Endothelial cell of umbilical vein (primary cell): ENCODE data around the gene CFAP99. TPM values are rescaled to one million over a fixed set of nuclear protein-coding genes. Genes with fewer than 3 reads are reported as not detected.

ENCODE experiments used
- BruUV-seq: library from RNA; stranded (reverse); fragments of 400-500 nt; replicated peaks from 2 replicates; lab custom pipeline; 2021; lab: Mats Ljungman, UMichigan
- CTCF ChIA-PET: fragments of 300-600, 350-600 bp; sonication (Branson Sonifier 250); formaldehyde crosslinking; loops from one replicate; lab custom pipeline; 2021; ENCODE audit warnings: antibody characterized with exemption, inconsistent platforms; lab: Charles Lee
- POLR2A ChIA-PET: fragments of 300-600, 350-600 bp; sonication (Branson Sonifier 250); formaldehyde crosslinking; loops from one replicate; lab custom pipeline; 2021; ENCODE audit warnings: antibody characterized with exemption, inconsistent platforms; lab: Charles Lee
- DNase-seq: peaks from one replicate; pipeline ENCODE4 v3.0.0-alpha.2; 2011; ENCODE audit warnings: low read depth, low spot score
- FAIRE-seq: peaks from 2 replicates; lab custom pipeline; 2011; peaks lifted over from hg19 to GRCh38; lab: Jason Lieb, UNC
- H2AFZ ChIP-seq: 2 replicates; pipeline ENCODE4 v1.6.0; 2012; ENCODE audit warnings: low read depth, low read length, control low read depth, inconsistent platforms
- H3K27ac ChIP-seq: 2 replicates; pipeline ENCODE4 v1.5.1; 2011; ENCODE audit warnings: low read depth, mild to moderate bottlenecking, control low read depth, low read length, moderate library complexity; ENCODE audit not compliant: insufficient read depth
- H3K27me3 ChIP-seq, 2 experiments: 2 replicates each; pipeline versions ENCODE4 v1.6.0 to v1.6.1; 2011; ENCODE audit warnings: low read length in 2 of 2, mixed read lengths in 1 of 2; ENCODE audit not compliant: control insufficient read depth in 2 of 2, insufficient read depth in 2 of 2
- H3K36me3 ChIP-seq, 2 experiments: 2 replicates in 1 of 2; 3 replicates in 1 of 2; pipeline ENCODE4 v1.5.1; 2011; ENCODE audit warnings: low read length in 2 of 2, mild to moderate bottlenecking in 1 of 2, moderate library complexity in 1 of 2; ENCODE audit not compliant: control insufficient read depth in 2 of 2, insufficient read depth in 2 of 2; ENCODE audit errors: extremely low read depth in 1 of 2
- H3K4me1 ChIP-seq: 3 replicates; pipeline ENCODE4 v1.5.1; 2011; ENCODE audit warnings: mild to moderate bottlenecking, low read length; ENCODE audit not compliant: control insufficient read depth, insufficient read depth; ENCODE audit errors: extremely low read depth
- H3K4me2 ChIP-seq: 2 replicates; pipeline ENCODE4 v1.6.1; 2011; ENCODE audit warnings: low read length, control low read depth, mixed read lengths; ENCODE audit not compliant: insufficient read depth
- H3K4me3 ChIP-seq, 3 experiments: fragments of 200-600 bp in 1 of 3; sonication (generic), shearing (Covaris generic) in 1 of 3; replicated peaks in 1 of 3; 2 replicates each; pipeline ENCODE4 v1.5.1; 2011 to 2016; ENCODE audit warnings: control low read depth in 3 of 3, low read length in 3 of 3, mild to moderate bottlenecking in 2 of 3, inconsistent platforms in 1 of 3, low read depth in 1 of 3, moderate library complexity in 1 of 3; ENCODE audit not compliant: insufficient read depth in 1 of 3
- H3K79me2 ChIP-seq: 2 replicates; pipeline ENCODE4 v1.6.0; 2012; ENCODE audit warnings: low read length, inconsistent platforms; ENCODE audit not compliant: control insufficient read depth, insufficient read depth
- H3K9ac ChIP-seq: replicated peaks from 2 replicates; pipeline ENCODE3; 2011; ENCODE audit warnings: low read length, control low read depth; ENCODE audit not compliant: insufficient read depth; ENCODE audit errors: extremely low read depth
- H3K9me1 ChIP-seq: replicated peaks from 3 replicates; pipeline ENCODE4 v1.6.0; 2011; ENCODE audit warnings: mild to moderate bottlenecking, low read length; ENCODE audit not compliant: control insufficient read depth, insufficient read depth; ENCODE audit errors: extremely low read depth
- H3K9me3 ChIP-seq: replicated peaks from 2 replicates; pipeline ENCODE4 v1.5.1; 2012; ENCODE audit warnings: low read length, inconsistent platforms; ENCODE audit not compliant: control insufficient read depth, insufficient read depth
- H4K20me1 ChIP-seq: replicated peaks from 2 replicates; pipeline ENCODE3; 2011; ENCODE audit warnings: mild to moderate bottlenecking, low read length; ENCODE audit not compliant: control insufficient read depth, insufficient read depth; ENCODE audit errors: extremely low read depth
- EZH2 ChIP-seq: IDR thresholded peaks from 2 replicates; pipeline ENCODE4 v1.6.1; 2012; ENCODE audit warnings: borderline replicate concordance, low read depth, mild to moderate bottlenecking, moderate library complexity, low read length, inconsistent platforms; ENCODE audit not compliant: severe bottlenecking
- FOS ChIP-seq: IDR thresholded peaks from 2 replicates; pipeline ENCODE4 v1.6.1; 2011; ENCODE audit warnings: mild to moderate bottlenecking, low read length, moderate library complexity, borderline replicate concordance; ENCODE audit not compliant: insufficient read depth
- GATA2 ChIP-seq: IDR thresholded peaks from 2 replicates; pipeline ENCODE4 v1.7.0; 2011; ENCODE audit warnings: low read depth, mild to moderate bottlenecking, moderate library complexity, mixed read lengths, low read length; ENCODE audit not compliant: insufficient read length, insufficient read depth
- JUN ChIP-seq: IDR thresholded peaks from 2 replicates; pipeline ENCODE4 v1.6.1; 2011; ENCODE audit warnings: borderline replicate concordance, low read depth; ENCODE audit not compliant: insufficient read length, insufficient read depth
- MAX ChIP-seq: IDR thresholded peaks from 2 replicates; pipeline ENCODE4 v1.6.1; 2011; ENCODE audit not compliant: insufficient read depth, insufficient read length
- MYC ChIP-seq: IDR thresholded peaks from one replicate; pipeline ENCODE4 v1.6.1; 2011; ENCODE audit warnings: mild to moderate bottlenecking, low read depth, low read length
- POLR2A ChIP-seq: IDR thresholded peaks from 2 replicates; pipeline ENCODE4 v1.6.1; 2012; ENCODE audit warnings: low read depth, mild to moderate bottlenecking, control low read depth, low read length
- POLR2AphosphoS5 ChIP-seq: IDR thresholded peaks from 2 replicates; pipeline ENCODE4 v1.6.1; 2012; ENCODE audit warnings: low read depth, mild to moderate bottlenecking, control low read depth, low read length, moderate library complexity; ENCODE audit not compliant: insufficient read depth
- dilution Hi-C: fragments of 300-500 bp; cut with MboI; formaldehyde crosslinking; loops from one replicate; pipeline ENCODE4 v1.15.0; 2019; ENCODE audit warnings: low sequenced_read_pairs; ENCODE audit not compliant: extremely low pct_ligation_motif_present
- intact Hi-C: fragments of 100-400 bp; cut with micrococcal nuclease; formaldehyde crosslinking; loops from one replicate; pipeline ENCODE4 v1.10.0; 2022
- polyA plus RNA-seq, 4 experiments: library from polyadenylated mRNA; depleted of rRNA in 3 of 4; stranded (reverse) in 3 of 4; unstranded in 1 of 4; fragments of >200 nt; gene quantifications; 2 replicates each; pipeline versions ENCODE4 v1.2.1 to v1.2.3, GENCODE V29; 2011 to 2012; ENCODE audit warnings: missing spikeins in 1 of 4
- total RNA-seq: library from RNA; stranded (reverse); gene quantifications from 2 replicates; pipeline ENCODE4 v1.2.3, GENCODE V29; 2021
- TF ChIP-seq, protein P1 (sequence below), 2 donors: IDR thresholded peaks; 1 replicate in 1 of 2; 2 replicates in 1 of 2; pipeline ENCODE4 v1.5.1; 2011; ENCODE audit warnings: low read length in 2 of 2, mild to moderate bottlenecking in 2 of 2, moderate library complexity in 2 of 2, control low read depth in 1 of 2, inconsistent platforms in 1 of 2, low read depth in 1 of 2; ENCODE audit not compliant: insufficient read depth in 1 of 2; ENCODE audit errors: extremely low read depth in 1 of 2

The CFAP99 gene
- total and polyA plus RNA-seq, 2 donors (not counting 3 experiments of a cell fraction or from before 2014, with no cell fraction given), result 0.03 TPM; not detected in 1

- no peak overlapping the region for H3K9ac ChIP-seq
- H3K4me2 ChIP-seq, result no peak overlapping the region
- intact Hi-C loops, result no loop called here
- peaks cover 2% of the 10 kb centered on the region for H3K79me2 ChIP-seq
- TF ChIP-seq MAX (no peak), POLR2A (no peak), JUN (no peak), EZH2 (no peak), POLR2AphosphoS5 (no peak), FOS (no peak), GATA2 (no peak), MYC (no peak)
- TF ChIP-seq, protein P1, sequence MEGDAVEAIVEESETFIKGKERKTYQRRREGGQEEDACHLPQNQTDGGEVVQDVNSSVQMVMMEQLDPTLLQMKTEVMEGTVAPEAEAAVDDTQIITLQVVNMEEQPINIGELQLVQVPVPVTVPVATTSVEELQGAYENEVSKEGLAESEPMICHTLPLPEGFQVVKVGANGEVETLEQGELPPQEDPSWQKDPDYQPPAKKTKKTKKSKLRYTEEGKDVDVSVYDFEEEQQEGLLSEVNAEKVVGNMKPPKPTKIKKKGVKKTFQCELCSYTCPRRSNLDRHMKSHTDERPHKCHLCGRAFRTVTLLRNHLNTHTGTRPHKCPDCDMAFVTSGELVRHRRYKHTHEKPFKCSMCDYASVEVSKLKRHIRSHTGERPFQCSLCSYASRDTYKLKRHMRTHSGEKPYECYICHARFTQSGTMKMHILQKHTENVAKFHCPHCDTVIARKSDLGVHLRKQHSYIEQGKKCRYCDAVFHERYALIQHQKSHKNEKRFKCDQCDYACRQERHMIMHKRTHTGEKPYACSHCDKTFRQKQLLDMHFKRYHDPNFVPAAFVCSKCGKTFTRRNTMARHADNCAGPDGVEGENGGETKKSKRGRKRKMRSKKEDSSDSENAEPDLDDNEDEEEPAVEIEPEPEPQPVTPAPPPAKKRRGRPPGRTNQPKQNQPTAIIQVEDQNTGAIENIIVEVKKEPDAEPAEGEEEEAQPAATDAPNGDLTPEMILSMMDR (IDR thresholded peaks at IDR 0.05; ENCODE audit: extremely low read depth in 1 of 2, insufficient read depth in 1 of 2, low read depth in 1 of 2, low read length in 2 of 2), result no peak
- ChIA-PET CTCF (no interaction called here), POLR2A (no interaction called here)
- no peaks in the 10 kb centered on the region for H3K27me3 ChIP-seq
- no peak overlapping the region for H2AFZ ChIP-seq
- dilution Hi-C loops, result no loop called here
- no peak for FAIRE-seq
- H3K4me1 ChIP-seq, result peaks cover 3% of the 10 kb centered on the region
- no peaks in the 10 kb centered on the region for H3K36me3 ChIP-seq
- no peaks in the 10 kb centered on the region for H4K20me1 ChIP-seq
- no peaks in the 10 kb centered on the region for H3K9me1 ChIP-seq
- no TSS peak for BruUV-seq
- no peak overlapping the region for H3K27ac ChIP-seq
- no peaks in the 10 kb centered on the region for H3K9me3 ChIP-seq
- DNase-seq, result no peak
- H3K4me3 ChIP-seq, result no peak overlapping the region
Measured at GRCh38 chr4:2395584-2395983, 23.2 kb upstream of the CFAP99 start.
